HCT116 (cell line): ENCODE results near the gene UGT1A3.

Experiments used
- CTCF ChIP-seq, 3 experiments: fragments of 200-600 bp in 1 of 3; sonication (generic) in 1 of 3; IDR thresholded peaks in 2 of 3; conservative IDR thresholded peaks in 1 of 3; 2 replicates each; pipeline ENCODE4 v1.5.1; 2012 to 2017; ENCODE audit warnings: low read depth in 2 of 3, low read length in 2 of 3, antibody characterized with exemption in 1 of 3, borderline replicate concordance in 1 of 3, control low read depth in 1 of 3, mild to moderate bottlenecking in 1 of 3, mixed read lengths in 1 of 3, mixed run types in 1 of 3, moderate library complexity in 1 of 3; ENCODE audit not compliant: insufficient read depth in 1 of 3
- EZH2 ChIP-seq: fragments of 200-600 bp; sonication (generic); IDR thresholded peaks from 2 replicates; pipeline ENCODE4 v1.6.1; 2017; ENCODE audit warnings: antibody characterized with exemption, mixed run types
- SP1 ChIP-seq: IDR thresholded peaks from 2 replicates; pipeline ENCODE4 v1.6.1; 2012; ENCODE audit warnings: low read depth
- SRF ChIP-seq: IDR thresholded peaks from 2 replicates; pipeline ENCODE4 v1.6.1; 2012; ENCODE audit warnings: low read depth
- YY1 ChIP-seq: IDR thresholded peaks from 2 replicates; pipeline ENCODE4 v1.6.1; 2011; ENCODE audit warnings: low read length, low read depth, moderate library complexity, mild to moderate bottlenecking; ENCODE audit not compliant: insufficient replicate concordance; ENCODE audit errors: extremely low read depth
- ZNF274 ChIP-seq: fragments of 200-500 bp; sonication (Bioruptor generic); IDR thresholded peaks from 2 replicates; pipeline ENCODE4 v1.6.1; 2014; ENCODE audit warnings: mild to moderate bottlenecking, low read depth, low read length, inconsistent platforms

- no peak for TF ChIP-seq YY1
- TF ChIP-seq CTCF (IDR thresholded peaks at IDR 0.05 in 2 of 3, conservative IDR thresholded peaks at IDR 0.05 in 1 of 3; ENCODE audit: borderline replicate concordance in 1 of 3, insufficient read depth in 1 of 3, low read depth in 2 of 3, low read length in 2 of 3), result no peak
- no peak for TF ChIP-seq SRF
- TF ChIP-seq SP1, result no peak
- no peak for TF ChIP-seq ZNF274
- TF ChIP-seq EZH2, result no peak
These were observed 79.4 kb downstream of the UGT1A3 start for GRCh38 chr2:233807966-233808935.
